Effector memory CD8-positive, alpha-beta T cell (primary cell): Measurements from ENCODE around the gene MLLT3.

ENCODE experiments used
- ATAC-seq: fragments of 150-1000 bp; cut with Tn5 transposase; replicated peaks from 2 replicates; pipeline ENCODE4 v1.10.0; 2021; ENCODE audit warnings: mild to moderate bottlenecking, moderate library complexity
- DNase-seq, 3 experiments: peaks; one replicate each; pipeline ENCODE4 v3.0.0; 2021
- H3K27ac Mint-ChIP-seq, 2 donors: one replicate each; pipeline ENCODE4 v1.8.0; 2022; ENCODE audit warnings: mild to moderate bottlenecking in 2 of 2, mixed read lengths in 2 of 2, moderate library complexity in 2 of 2
- H3K27me3 Mint-ChIP-seq, 2 donors: one replicate each; pipeline ENCODE4 v1.8.0; 2022; ENCODE audit warnings: mixed read lengths in 2 of 2
- H3K36me3 Mint-ChIP-seq: one replicate; pipeline ENCODE4 v1.8.0; 2022; ENCODE audit warnings: mild to moderate bottlenecking, moderate library complexity, mixed read lengths; ENCODE audit not compliant: insufficient read depth
- H3K4me1 Mint-ChIP-seq, 2 donors: one replicate each; pipeline ENCODE4 v1.8.0; 2022; ENCODE audit warnings: low read depth in 2 of 2, mixed read lengths in 2 of 2
- H3K4me3 Mint-ChIP-seq, 2 donors: one replicate each; pipeline ENCODE4 v1.8.0; 2022; ENCODE audit warnings: mild to moderate bottlenecking in 2 of 2, mixed read lengths in 2 of 2, moderate library complexity in 2 of 2
- H3K9me3 Mint-ChIP-seq, 2 donors: one replicate each; pipeline ENCODE4 v1.8.0; 2022; ENCODE audit warnings: mixed read lengths in 2 of 2

The MLLT3 gene

DNA sequence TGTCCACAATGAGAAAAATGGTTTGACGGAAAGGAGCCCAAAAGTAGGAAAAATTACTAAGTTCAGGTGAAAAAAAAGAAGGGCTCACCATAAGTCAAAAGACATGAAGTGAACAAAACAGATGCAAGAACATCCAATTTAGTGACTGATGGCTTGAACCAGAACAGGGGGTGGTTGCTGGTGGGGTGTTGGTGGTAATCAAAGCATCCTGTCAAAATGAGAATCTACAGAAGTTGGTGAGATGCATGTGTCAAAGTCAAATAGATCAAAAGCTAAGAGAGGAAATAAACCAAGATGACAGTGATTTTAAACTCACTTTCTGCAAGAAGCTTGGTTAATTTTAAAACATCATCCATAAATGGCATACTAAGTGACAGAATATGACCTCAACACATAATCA lies 117.4 kb downstream of the MLLT3 start:
- no peaks in the 10 kb centered on the region for H3K27me3 Mint-ChIP-seq
- H3K4me3 Mint-ChIP-seq: no peak overlapping the region
- ATAC-seq (peak; percentile 79), DNase-seq (peak in 1 of 3 experiments; percentile 23)
- H3K9me3 Mint-ChIP-seq: no peaks in the 10 kb centered on the region
- H3K4me1 Mint-ChIP-seq: peaks cover 24 to 67% of the 10 kb centered on the region in 2 donors
- H3K27ac Mint-ChIP-seq: peak overlapping the region; percentile 9
- no peaks in the 10 kb centered on the region for H3K36me3 Mint-ChIP-seq

DNA sequence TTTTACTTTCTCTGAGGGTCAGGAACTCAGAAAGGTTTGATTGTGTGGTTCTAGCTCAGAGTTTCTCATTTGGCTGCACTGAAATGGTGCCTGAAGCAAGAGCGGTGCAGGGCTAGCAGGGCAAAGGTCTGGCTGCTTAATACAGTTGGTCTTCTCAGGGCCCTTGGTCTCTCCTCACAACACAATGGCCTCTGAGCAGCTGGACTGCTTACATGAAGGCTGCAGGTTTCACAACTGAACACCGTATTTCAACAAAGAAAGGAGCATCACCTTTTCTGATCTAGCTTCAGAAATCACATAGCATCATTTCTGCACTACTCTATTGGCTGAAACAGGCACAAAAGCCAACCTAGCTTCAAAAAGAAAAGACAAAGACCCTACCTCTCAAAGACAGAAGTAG lies 122.2 kb downstream of the MLLT3 start:
- H3K27me3 Mint-ChIP-seq: no peaks in the 10 kb centered on the region
- H3K36me3 Mint-ChIP-seq: no peaks in the 10 kb centered on the region
- H3K9me3 Mint-ChIP-seq: no peaks in the 10 kb centered on the region
- DNase-seq (no peak), ATAC-seq (no peak)
- no peak overlapping the region for H3K27ac Mint-ChIP-seq
- no peak overlapping the region for H3K4me3 Mint-ChIP-seq
- peaks cover 25 to 68% of the 10 kb centered on the region in 2 donors for H3K4me1 Mint-ChIP-seq

DNA sequence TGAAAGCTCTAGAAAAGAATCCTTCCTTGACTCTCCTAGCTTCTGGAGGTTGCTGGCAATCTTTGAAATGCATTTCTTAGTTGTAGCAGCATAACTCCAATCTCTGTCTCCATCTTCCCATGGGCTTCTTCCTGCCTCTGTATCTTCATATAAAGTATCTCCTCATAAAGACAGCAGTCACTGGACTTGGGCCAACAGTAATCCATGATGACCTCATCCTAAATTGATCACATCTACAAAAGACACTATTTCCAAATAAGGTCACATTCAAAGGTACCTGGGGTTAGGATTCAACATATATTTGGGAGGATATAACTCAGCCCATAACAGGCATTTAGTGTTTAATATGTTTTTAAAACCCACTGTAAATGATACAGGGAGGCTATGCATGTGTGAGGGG lies 123.3 kb downstream of the MLLT3 start:
- no peak overlapping the region for H3K27ac Mint-ChIP-seq
- no peaks in the 10 kb centered on the region for H3K27me3 Mint-ChIP-seq
- no peak overlapping the region for H3K4me3 Mint-ChIP-seq
- no peak for ATAC-seq
- no peak for DNase-seq
- no peaks in the 10 kb centered on the region for H3K36me3 Mint-ChIP-seq
- H3K4me1 Mint-ChIP-seq: peaks cover 22 to 63% of the 10 kb centered on the region in 2 donors
- no peaks in the 10 kb centered on the region for H3K9me3 Mint-ChIP-seq

DNA sequence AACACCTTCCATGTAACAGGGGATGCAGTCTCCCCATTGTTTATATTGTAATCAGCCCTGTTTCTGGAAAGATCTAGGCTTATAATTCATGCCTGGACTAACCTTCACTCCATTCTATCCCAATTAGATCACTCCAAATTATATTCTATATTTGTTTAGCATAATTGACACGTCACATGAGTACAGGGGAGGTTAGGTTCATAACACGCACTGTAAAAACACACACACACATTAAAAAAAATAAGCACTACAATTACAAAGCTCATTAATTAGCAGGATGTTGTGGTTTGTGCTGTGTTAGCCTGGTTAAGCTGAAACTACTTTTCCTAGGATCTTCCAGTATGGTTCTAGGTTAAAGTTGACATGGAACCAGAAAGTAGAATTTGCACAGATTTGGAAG lies 126.0 kb downstream of the MLLT3 start:
- ATAC-seq (no peak), DNase-seq (no peak)
- H3K27me3 Mint-ChIP-seq: no peaks in the 10 kb centered on the region
- H3K27ac Mint-ChIP-seq: peak overlapping the region in 1 of 2 donors; percentile 24
- H3K9me3 Mint-ChIP-seq: no peaks in the 10 kb centered on the region
- peak overlapping the region in 1 of 2 donors; percentile 42 for H3K4me3 Mint-ChIP-seq
- no peaks in the 10 kb centered on the region for H3K36me3 Mint-ChIP-seq
- peaks cover 18 to 55% of the 10 kb centered on the region in 2 donors for H3K4me1 Mint-ChIP-seq

DNA sequence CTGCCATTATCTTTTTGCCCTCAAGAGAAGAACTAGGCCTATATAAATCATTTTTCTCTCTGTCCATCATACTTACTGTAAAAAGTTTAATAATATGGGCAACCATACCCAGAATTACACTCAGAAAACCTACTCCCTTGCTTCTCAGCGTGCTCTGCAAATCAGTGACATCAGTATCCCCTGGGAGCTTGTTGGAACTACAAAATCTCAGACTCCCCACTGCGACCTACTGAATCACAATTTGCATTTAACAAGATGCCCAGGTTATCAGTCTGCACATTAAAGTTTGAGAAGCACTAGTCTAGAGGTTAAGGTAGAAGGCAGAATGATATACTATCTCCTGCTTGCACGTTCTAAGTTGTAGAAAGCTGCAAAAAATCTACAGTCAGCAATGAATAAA lies 127.2 kb downstream of the MLLT3 start:
- Mint-ChIP-seq H3K4me1 (peaks cover 20 to 53% of the 10 kb centered on the region in 2 donors), H3K27me3 (no peaks in the 10 kb centered on the region), H3K4me3 (no peak overlapping the region)

DNA sequence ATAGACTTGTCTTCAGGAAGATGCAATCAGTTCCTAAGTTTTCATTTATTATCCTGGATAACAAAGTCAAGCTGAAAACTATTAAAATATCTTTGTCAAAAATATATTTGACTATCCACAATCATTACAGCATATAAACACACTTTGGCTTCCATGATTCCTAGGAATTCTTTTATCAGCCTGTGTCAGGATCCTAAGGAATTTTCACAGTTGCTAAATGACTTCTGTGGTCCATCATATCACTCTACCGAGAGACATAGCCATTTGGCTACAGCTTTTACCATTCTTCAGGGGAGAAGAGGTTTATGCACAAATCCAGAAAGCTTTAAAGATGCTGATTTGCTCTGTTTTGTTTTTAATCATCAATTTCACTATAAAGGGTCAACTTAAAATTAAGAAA lies 128.3 kb downstream of the MLLT3 start:
- ATAC-seq (no peak), DNase-seq (no peak)
- H3K4me3 Mint-ChIP-seq: no peak overlapping the region

More for the DNA sequence above, 127.2 kb downstream of the MLLT3 start:
- no peak for ATAC-seq
- no peaks in the 10 kb centered on the region for H3K9me3 Mint-ChIP-seq
- H3K27ac Mint-ChIP-seq: no peak overlapping the region
- no peak for DNase-seq
- H3K36me3 Mint-ChIP-seq: no peaks in the 10 kb centered on the region

DNA sequence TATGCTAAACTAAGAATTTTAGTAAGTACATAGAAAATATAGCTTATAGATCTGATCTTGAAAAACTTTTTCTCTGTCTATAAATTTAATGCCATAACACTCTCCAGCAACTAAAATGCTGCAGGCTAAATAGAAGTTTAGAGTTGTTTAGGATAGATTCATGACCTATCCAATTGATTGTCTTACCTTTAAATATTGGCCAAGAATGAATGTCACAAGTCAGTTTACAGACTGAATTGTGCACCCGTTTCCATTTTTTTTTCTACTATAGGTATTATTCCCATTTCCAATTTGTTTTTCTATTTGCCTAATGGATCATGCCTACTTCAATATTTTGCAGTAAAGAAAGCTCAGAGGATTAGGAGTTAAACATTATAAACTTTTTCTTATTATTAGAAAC lies 129.5 kb downstream of the MLLT3 start:
- Mint-ChIP-seq H3K4me1 (peaks cover 23 to 55% of the 10 kb centered on the region in 2 donors), H3K27ac (no peak overlapping the region), H3K4me3 (no peak overlapping the region), H3K36me3 (no peaks in the 10 kb centered on the region), H3K27me3 (no peaks in the 10 kb centered on the region), H3K9me3 (no peaks in the 10 kb centered on the region)
- DNase-seq (no peak), ATAC-seq (no peak)

More for the DNA sequence above, 128.3 kb downstream of the MLLT3 start:
- Mint-ChIP-seq H3K4me1 (peaks cover 21 to 51% of the 10 kb centered on the region in 2 donors), H3K27ac (no peak overlapping the region), H3K27me3 (no peaks in the 10 kb centered on the region), H3K9me3 (no peaks in the 10 kb centered on the region), H3K36me3 (no peaks in the 10 kb centered on the region)

DNA sequence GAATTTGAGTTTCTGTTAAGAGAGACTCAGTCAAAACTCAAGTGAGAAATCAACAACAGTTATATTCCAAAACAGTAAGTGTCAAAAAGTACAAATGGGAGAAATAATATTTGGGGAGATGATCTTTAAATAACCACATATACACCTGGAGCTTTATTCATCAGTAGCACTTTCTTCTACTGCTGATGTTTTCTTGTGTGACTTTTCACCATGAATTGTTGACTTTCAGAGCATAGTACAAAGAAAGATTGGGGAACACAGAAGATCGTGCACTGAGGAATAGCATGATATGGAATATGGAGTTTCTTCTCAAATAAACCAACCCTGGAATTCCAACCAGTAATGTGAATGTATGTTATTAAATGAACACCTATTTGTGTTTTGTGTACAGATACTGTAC lies 130.7 kb downstream of the MLLT3 start:
- no peak overlapping the region for H3K4me3 Mint-ChIP-seq
- H3K9me3 Mint-ChIP-seq: no peaks in the 10 kb centered on the region
- DNase-seq: no peak
- H3K27me3 Mint-ChIP-seq: no peaks in the 10 kb centered on the region
- no peak overlapping the region for H3K27ac Mint-ChIP-seq
- no peaks in the 10 kb centered on the region for H3K36me3 Mint-ChIP-seq
- ATAC-seq: no peak
- peaks cover 20 to 48% of the 10 kb centered on the region in 2 donors for H3K4me1 Mint-ChIP-seq

DNA sequence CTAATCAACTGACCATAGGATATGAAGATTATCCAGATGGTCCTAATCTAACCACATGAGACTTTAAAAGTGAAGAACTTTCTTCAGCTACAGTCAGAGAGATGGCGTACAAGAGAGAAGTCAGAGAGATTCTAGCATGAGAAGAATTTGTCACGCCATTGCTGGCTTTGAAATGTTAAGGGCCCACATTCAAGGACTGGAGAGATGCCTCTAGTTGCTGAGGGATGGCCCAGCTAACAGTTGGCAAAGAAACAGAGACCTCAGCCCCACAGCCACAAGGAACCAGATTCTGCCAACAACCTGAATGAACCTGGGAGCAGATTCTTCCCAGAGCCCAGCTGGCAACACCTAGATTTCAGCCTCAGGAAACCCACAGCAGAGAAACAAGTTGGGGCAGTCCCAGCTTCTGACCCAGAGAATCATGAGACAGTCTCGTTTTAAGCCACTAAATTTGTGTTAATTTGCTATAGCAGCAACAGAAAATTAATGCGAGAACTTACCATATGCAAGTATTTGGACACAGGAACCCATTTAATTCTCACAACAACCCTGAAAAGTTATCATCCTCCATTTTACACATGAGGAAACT lies 132.0 kb downstream of the MLLT3 start:
- no peaks in the 10 kb centered on the region for H3K36me3 Mint-ChIP-seq
- peaks cover 17 to 42% of the 10 kb centered on the region in 2 donors for H3K4me1 Mint-ChIP-seq
- H3K27me3 Mint-ChIP-seq: no peaks in the 10 kb centered on the region
- DNase-seq (no peak), ATAC-seq (no peak)
- no peaks in the 10 kb centered on the region for H3K9me3 Mint-ChIP-seq
- H3K27ac Mint-ChIP-seq: no peak overlapping the region
- H3K4me3 Mint-ChIP-seq: no peak overlapping the region

DNA sequence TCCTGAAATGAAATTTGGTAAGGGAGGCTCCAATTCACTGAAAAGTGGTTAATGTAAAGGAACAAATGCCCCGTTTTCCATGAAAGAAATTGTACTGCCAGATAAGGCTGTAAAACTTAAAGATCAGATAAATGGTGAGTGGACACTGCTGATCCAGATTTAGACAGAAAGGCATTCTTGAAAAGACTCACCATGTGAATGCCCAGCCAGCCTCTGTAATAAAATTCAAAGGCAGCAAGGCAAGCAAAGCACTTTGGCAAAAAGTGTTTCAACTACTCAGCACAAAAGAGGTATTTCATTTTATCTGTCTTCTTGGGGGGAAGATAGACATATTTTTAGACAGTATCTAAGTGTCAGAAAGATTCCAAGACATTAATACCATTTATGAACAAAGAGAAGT lies 133.6 kb downstream of the MLLT3 start:
- DNase-seq (no peak), ATAC-seq (no peak)
- Mint-ChIP-seq H3K36me3 (no peaks in the 10 kb centered on the region), H3K4me1 (peaks cover 12 to 39% of the 10 kb centered on the region in 2 donors), H3K27ac (no peak overlapping the region), H3K9me3 (no peaks in the 10 kb centered on the region), H3K27me3 (no peaks in the 10 kb centered on the region), H3K4me3 (no peak overlapping the region)

DNA sequence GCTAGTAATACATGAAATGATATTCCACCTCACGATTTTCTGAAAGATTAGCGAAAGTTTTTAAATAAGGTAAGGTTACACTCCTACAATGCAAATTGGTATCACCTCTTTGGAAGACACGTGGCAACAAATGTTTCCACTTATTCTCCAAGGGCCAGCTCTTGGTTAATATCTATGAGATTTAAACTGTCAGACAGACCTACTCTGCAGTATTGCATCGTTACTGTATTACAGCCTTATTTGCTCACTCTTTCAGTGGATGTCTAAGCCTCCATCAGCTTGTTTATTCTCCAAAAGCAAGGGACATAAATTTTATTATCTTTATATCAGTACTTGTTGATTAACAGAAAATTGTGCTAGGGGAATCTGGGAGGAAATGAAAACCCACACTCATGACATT lies 135.7 kb downstream of the MLLT3 start:
- Mint-ChIP-seq H3K27ac (no peak overlapping the region), H3K27me3 (no peaks in the 10 kb centered on the region), H3K9me3 (no peaks in the 10 kb centered on the region), H3K4me3 (no peak overlapping the region), H3K4me1 (peaks cover 13 to 43% of the 10 kb centered on the region in 2 donors), H3K36me3 (no peaks in the 10 kb centered on the region)
- ATAC-seq (no peak), DNase-seq (no peak)

DNA sequence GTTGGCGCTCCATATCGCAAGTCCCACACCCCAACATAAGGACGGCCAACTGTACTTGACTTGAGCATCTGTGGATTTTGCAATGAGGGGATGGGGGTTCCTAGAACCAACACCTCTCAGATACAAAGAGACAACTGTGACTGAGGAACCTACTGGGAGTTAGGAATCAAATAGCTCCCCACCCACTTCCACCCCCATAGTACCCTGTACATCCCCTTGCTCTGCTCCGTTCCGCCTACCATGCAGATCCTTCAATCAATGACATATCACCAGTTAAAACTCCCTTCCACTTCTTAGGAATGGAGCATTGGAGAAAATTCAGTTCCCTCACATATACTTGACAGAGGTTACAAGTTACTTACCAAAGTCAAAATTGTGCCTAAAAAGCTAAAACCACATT lies 140.9 kb downstream of the MLLT3 start:
- no peak overlapping the region for H3K27ac Mint-ChIP-seq
- H3K36me3 Mint-ChIP-seq: no peaks in the 10 kb centered on the region
- ATAC-seq: no peak
- DNase-seq: no peak
- no peaks in the 10 kb centered on the region for H3K9me3 Mint-ChIP-seq
- H3K4me3 Mint-ChIP-seq: no peak overlapping the region
- peaks cover 15 to 39% of the 10 kb centered on the region in 2 donors for H3K4me1 Mint-ChIP-seq
- no peaks in the 10 kb centered on the region for H3K27me3 Mint-ChIP-seq

DNA sequence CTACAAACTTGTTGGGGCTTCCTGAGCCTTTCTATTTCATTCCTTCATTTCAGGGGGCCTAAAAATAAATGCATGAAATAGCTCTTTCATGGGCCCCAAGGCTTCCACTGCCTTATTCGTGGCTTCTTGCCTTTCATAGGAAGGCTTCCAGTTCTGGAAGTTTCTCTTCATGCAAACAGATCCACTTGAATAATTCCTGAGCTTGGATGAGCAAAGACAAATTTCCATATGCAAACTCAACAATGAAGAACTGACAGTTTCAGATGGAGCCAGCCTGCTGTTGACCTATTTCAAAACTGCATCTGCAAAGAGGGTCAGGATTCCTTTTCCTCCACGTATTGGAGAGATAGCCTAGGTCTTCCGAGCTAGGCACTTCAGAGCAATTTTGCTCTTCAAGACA lies 142.1 kb downstream of the MLLT3 start:
- H3K36me3 Mint-ChIP-seq: no peaks in the 10 kb centered on the region
- peaks cover 13 to 45% of the 10 kb centered on the region in 2 donors for H3K4me1 Mint-ChIP-seq
- ATAC-seq (no peak), DNase-seq (no peak)
- no peaks in the 10 kb centered on the region for H3K27me3 Mint-ChIP-seq
- no peaks in the 10 kb centered on the region for H3K9me3 Mint-ChIP-seq
- no peak overlapping the region for H3K4me3 Mint-ChIP-seq
- H3K27ac Mint-ChIP-seq: no peak overlapping the region

DNA sequence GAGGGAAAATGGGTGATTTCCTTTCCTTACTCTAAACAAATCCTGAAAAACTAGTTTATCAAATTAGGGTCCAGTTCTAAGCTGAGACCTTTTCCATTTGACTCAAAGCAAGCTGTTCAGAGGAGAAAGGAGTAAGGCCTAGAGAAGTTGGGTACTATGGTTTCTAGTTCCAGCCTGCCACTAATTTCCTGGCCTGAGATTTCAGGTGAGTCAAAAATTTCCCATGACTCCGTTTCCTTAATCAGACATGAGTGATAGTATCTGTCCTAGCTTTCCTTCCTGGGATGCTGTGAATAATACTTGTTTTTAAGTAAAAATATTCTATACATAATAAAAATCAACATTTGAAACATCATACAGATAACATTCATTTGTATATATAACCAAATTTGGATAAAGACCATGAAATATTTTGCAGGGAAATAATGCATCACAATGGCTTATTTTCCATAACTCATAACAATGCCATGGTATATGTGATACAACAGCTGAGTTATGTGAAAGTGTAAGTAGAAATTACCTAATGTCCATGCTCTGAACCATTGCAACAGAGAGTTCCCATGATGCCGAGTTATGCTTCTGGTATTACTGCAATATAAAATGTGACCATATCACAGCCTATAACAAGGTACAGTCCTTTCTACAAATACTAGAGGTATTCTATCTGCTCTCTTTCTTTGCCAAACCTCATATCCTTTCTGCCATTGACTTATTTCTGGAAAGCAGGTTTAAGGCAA lies 142.7 kb downstream of the MLLT3 start:
- no peak overlapping the region for H3K27ac Mint-ChIP-seq
- H3K27me3 Mint-ChIP-seq: no peaks in the 10 kb centered on the region
- DNase-seq (no peak), ATAC-seq (no peak)
- no peaks in the 10 kb centered on the region for H3K36me3 Mint-ChIP-seq
- H3K4me1 Mint-ChIP-seq: peaks cover 13 to 48% of the 10 kb centered on the region in 2 donors
- no peaks in the 10 kb centered on the region for H3K9me3 Mint-ChIP-seq
- no peak overlapping the region for H3K4me3 Mint-ChIP-seq
